ENCODE measurements around the gene TMEM129. TPM values are rescaled to one million over a fixed set of nuclear protein-coding genes. Genes with fewer than 3 reads are reported as not detected.

The TMEM129 gene
- polyA plus RNA-seq, 1 donor from 2014 or later, result 42.1 TPM

- H4K20me1 ChIP-seq (ENCODE audit: insufficient read depth), result no peaks in the 10 kb centered on the region
- no peaks in the 10 kb centered on the region for H3K36me3 ChIP-seq (ENCODE audit: insufficient read depth, low read length)
- H3K27me3 ChIP-seq (ENCODE audit: insufficient read depth, low read depth, low read length), result no peaks in the 10 kb centered on the region
- H3K9ac ChIP-seq (ENCODE audit: low read length), result no peak overlapping the region
- no peak overlapping the region for H3K4me2 ChIP-seq (ENCODE audit: low read length)
- no peak overlapping the region for H3K4me3 ChIP-seq (ENCODE audit: low read length)
- H3K9me3 ChIP-seq (ENCODE audit: low read length), result no peaks in the 10 kb centered on the region
- H3F3A ChIP-seq (ENCODE audit: insufficient read depth, low read length, poor library complexity, severe bottlenecking), result no peaks in the 10 kb centered on the region
- no peak for TF ChIP-seq SMC3 (conservative IDR thresholded peaks at IDR 0.05; ENCODE audit: poor library complexity)
- no peak for TF ChIP-seq RAD21 (conservative IDR thresholded peaks at IDR 0.05)
- no peak overlapping the region for H2AFZ ChIP-seq (ENCODE audit: low read depth, low read length)
- no peaks in the 10 kb centered on the region for H3K9me2 ChIP-seq (ENCODE audit: insufficient read depth, low read length)
- no peaks in the 10 kb centered on the region for H3K79me2 ChIP-seq (replicated peaks; ENCODE audit: insufficient read depth, low read length)
- H3K27ac ChIP-seq (ENCODE audit: low read length), result no peak overlapping the region
Measured at GRCh38 chr4:1746919-1747602, 25.9 kb upstream of the TMEM129 start.

- Histone ChIP-seq H3K4me3 (ENCODE audit: low read length) (no peak overlapping the region), H3K36me3 (ENCODE audit: insufficient read depth, low read length) (no peaks in the 10 kb centered on the region), H3K9me2 (ENCODE audit: insufficient read depth, low read length) (no peaks in the 10 kb centered on the region), H3F3A (ENCODE audit: insufficient read depth, low read length, poor library complexity, severe bottlenecking) (no peaks in the 10 kb centered on the region), H3K27me3 (ENCODE audit: insufficient read depth, low read depth, low read length) (no peaks in the 10 kb centered on the region), H3K9ac (ENCODE audit: low read length) (no peak overlapping the region), H3K27ac (ENCODE audit: low read length) (no peak overlapping the region), H3K79me2 (replicated peaks; ENCODE audit: insufficient read depth, low read length) (no peaks in the 10 kb centered on the region), H3K4me2 (ENCODE audit: low read length) (no peak overlapping the region), H2AFZ (ENCODE audit: low read depth, low read length) (no peak overlapping the region), H3K9me3 (ENCODE audit: low read length) (no peaks in the 10 kb centered on the region), H4K20me1 (ENCODE audit: insufficient read depth) (no peaks in the 10 kb centered on the region)
- TF ChIP-seq RAD21 (conservative IDR thresholded peaks at IDR 0.05) (peak; percentile 66), SMC3 (conservative IDR thresholded peaks at IDR 0.05; ENCODE audit: poor library complexity) (peak; percentile 77), EZH2 (IDR thresholded peaks at IDR 0.05; ENCODE audit: borderline replicate concordance, insufficient read depth, low read length, poor library complexity, severe bottlenecking) (no peak), EP300 (conservative IDR thresholded peaks at IDR 0.05; ENCODE audit: poor library complexity, severe bottlenecking) (no peak)
- TF ChIP-seq, protein P1, sequence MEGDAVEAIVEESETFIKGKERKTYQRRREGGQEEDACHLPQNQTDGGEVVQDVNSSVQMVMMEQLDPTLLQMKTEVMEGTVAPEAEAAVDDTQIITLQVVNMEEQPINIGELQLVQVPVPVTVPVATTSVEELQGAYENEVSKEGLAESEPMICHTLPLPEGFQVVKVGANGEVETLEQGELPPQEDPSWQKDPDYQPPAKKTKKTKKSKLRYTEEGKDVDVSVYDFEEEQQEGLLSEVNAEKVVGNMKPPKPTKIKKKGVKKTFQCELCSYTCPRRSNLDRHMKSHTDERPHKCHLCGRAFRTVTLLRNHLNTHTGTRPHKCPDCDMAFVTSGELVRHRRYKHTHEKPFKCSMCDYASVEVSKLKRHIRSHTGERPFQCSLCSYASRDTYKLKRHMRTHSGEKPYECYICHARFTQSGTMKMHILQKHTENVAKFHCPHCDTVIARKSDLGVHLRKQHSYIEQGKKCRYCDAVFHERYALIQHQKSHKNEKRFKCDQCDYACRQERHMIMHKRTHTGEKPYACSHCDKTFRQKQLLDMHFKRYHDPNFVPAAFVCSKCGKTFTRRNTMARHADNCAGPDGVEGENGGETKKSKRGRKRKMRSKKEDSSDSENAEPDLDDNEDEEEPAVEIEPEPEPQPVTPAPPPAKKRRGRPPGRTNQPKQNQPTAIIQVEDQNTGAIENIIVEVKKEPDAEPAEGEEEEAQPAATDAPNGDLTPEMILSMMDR (IDR thresholded peaks at IDR 0.05; ENCODE audit: poor library complexity, severe bottlenecking), result peak; percentile 77
Measured at GRCh38 chr4:1746265-1746691, 25.2 kb upstream of the TMEM129 start.

DNA sequence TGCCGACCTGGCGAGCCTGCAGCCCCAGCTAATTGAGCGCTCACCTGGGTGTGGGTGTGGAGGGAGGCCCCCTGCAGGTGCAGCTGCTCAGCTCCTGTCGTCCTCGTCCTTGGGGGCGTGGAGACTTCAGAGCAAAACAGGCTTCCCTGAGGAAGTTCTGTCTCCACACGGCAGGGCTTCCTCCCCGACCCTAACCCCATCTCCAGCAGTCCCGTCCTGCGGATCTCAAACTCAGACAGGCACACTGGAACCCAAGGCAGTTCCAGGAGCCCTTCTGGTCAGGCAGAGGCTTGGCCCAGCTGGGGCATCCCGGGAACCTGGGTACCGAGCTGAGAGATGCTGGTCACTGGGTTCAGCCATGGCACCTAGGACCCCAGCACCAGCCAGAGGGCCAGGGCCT is 24.6 kb upstream of the TMEM129 start:
- Histone ChIP-seq H2AFZ (ENCODE audit: low read depth, low read length) (no peak overlapping the region), H3K27me3 (ENCODE audit: insufficient read depth, low read depth, low read length) (no peaks in the 10 kb centered on the region), H3K9me2 (ENCODE audit: insufficient read depth, low read length) (no peaks in the 10 kb centered on the region), H3K79me2 (replicated peaks; ENCODE audit: insufficient read depth, low read length) (no peaks in the 10 kb centered on the region), H3K27ac (ENCODE audit: low read length) (no peak overlapping the region), H3K36me3 (ENCODE audit: insufficient read depth, low read length) (no peaks in the 10 kb centered on the region), H3K4me2 (ENCODE audit: low read length) (no peak overlapping the region), H3K9ac (ENCODE audit: low read length) (no peak overlapping the region), H3K4me3 (ENCODE audit: low read length) (no peak overlapping the region), H4K20me1 (ENCODE audit: insufficient read depth) (no peaks in the 10 kb centered on the region), H3K9me3 (ENCODE audit: low read length) (no peaks in the 10 kb centered on the region), H3F3A (ENCODE audit: insufficient read depth, low read length, poor library complexity, severe bottlenecking) (no peaks in the 10 kb centered on the region)
- TF ChIP-seq EP300 (conservative IDR thresholded peaks at IDR 0.05; ENCODE audit: poor library complexity, severe bottlenecking) (no peak), MXI1 (conservative IDR thresholded peaks at IDR 0.05; ENCODE audit: poor library complexity, severe bottlenecking) (no peak), SMC3 (conservative IDR thresholded peaks at IDR 0.05; ENCODE audit: poor library complexity) (no peak), RAD21 (conservative IDR thresholded peaks at IDR 0.05) (no peak), POLR2AphosphoS5 (IDR thresholded peaks at IDR 0.05) (no peak), EZH2 (IDR thresholded peaks at IDR 0.05; ENCODE audit: borderline replicate concordance, insufficient read depth, low read length, poor library complexity, severe bottlenecking) (no peak), TAF1 (IDR thresholded peaks at IDR 0.05; ENCODE audit: low read depth) (no peak)
- TF ChIP-seq, protein P1 (IDR thresholded peaks at IDR 0.05; ENCODE audit: poor library complexity, severe bottlenecking), result no peak
- TF ChIP-seq, protein P2, sequence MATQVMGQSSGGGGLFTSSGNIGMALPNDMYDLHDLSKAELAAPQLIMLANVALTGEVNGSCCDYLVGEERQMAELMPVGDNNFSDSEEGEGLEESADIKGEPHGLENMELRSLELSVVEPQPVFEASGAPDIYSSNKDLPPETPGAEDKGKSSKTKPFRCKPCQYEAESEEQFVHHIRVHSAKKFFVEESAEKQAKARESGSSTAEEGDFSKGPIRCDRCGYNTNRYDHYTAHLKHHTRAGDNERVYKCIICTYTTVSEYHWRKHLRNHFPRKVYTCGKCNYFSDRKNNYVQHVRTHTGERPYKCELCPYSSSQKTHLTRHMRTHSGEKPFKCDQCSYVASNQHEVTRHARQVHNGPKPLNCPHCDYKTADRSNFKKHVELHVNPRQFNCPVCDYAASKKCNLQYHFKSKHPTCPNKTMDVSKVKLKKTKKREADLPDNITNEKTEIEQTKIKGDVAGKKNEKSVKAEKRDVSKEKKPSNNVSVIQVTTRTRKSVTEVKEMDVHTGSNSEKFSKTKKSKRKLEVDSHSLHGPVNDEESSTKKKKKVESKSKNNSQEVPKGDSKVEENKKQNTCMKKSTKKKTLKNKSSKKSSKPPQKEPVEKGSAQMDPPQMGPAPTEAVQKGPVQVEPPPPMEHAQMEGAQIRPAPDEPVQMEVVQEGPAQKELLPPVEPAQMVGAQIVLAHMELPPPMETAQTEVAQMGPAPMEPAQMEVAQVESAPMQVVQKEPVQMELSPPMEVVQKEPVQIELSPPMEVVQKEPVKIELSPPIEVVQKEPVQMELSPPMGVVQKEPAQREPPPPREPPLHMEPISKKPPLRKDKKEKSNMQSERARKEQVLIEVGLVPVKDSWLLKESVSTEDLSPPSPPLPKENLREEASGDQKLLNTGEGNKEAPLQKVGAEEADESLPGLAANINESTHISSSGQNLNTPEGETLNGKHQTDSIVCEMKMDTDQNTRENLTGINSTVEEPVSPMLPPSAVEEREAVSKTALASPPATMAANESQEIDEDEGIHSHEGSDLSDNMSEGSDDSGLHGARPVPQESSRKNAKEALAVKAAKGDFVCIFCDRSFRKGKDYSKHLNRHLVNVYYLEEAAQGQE (IDR thresholded peaks at IDR 0.05; ENCODE audit: borderline replicate concordance), result no peak
